Measurements from ENCODE around the gene CMTR1.
"Not testable (repeated sequence)": the region's sequence is repeated elsewhere in the genome, so short reads cannot be mapped to it uniquely, and the experiment has no call there.

Gene CMTR1, protein sequence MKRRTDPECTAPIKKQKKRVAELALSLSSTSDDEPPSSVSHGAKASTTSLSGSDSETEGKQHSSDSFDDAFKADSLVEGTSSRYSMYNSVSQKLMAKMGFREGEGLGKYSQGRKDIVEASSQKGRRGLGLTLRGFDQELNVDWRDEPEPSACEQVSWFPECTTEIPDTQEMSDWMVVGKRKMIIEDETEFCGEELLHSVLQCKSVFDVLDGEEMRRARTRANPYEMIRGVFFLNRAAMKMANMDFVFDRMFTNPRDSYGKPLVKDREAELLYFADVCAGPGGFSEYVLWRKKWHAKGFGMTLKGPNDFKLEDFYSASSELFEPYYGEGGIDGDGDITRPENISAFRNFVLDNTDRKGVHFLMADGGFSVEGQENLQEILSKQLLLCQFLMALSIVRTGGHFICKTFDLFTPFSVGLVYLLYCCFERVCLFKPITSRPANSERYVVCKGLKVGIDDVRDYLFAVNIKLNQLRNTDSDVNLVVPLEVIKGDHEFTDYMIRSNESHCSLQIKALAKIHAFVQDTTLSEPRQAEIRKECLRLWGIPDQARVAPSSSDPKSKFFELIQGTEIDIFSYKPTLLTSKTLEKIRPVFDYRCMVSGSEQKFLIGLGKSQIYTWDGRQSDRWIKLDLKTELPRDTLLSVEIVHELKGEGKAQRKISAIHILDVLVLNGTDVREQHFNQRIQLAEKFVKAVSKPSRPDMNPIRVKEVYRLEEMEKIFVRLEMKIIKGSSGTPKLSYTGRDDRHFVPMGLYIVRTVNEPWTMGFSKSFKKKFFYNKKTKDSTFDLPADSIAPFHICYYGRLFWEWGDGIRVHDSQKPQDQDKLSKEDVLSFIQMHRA

DNA sequence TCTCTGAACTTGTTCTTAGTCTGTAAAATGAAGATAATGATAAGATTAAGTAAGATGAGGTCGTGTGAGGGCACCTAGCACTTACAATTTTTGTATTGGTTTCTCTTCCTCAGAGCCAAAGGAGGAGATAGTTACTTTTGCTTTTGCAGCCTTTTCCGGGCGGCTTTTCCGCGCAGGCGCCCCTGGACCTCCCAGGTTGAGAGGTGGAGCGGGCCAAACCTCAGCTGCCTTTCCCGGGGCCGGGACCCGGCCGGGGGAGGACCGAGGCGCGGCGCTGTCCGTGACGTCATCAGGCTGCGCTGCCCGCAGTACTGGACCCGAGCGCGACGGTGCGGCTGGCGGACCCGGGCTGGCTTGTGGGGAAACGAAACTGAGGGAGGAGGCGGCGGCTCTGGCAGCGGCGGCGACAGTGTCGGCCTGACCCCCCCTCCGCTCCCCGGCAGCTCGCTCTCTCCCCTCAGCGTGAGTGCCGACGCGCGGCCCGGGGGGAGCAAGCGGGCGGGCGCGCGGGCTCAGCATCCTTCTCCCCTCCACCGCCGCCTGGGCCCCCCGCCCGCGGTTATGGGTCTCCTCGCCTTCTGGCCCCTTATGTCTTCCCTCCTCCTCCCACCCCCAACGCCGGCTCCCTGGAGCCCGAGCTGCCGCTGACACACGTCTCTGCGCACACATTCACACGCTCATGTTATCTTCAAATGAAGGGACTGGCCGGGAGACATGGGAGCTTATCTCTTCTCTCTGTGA lies at the start of gene CMTR1:
CMTR1 (plus strand) TSS at position 306 of the 741 bp plus-strand sequence. CDS start 2,409 bp downstream, outside the sequence.
- FAIRE-seq (peak; percentile 97), DNase-seq (ENCODE audit: insufficient read length, low spot score) (peak; percentile 98)

DNA sequence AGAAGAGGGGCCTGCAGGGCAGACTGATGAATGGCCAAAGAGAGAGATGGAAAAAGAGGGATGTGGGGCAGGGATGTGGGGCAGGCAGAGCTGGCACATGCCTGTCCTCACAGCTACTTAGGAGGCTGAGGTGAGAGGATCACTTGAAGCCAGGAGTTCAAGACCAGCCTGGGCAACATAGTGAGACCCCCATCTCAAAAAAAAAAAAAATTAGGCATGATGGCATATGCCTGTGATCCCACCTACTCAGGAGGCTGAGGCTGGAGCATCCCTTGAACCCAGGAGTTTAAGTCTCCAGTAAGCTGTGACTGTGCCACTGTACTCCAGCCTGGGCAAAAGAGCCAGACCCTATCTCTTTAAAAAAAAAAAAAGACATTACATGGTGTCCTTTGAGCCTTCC lies 44.4 kb upstream of the CMTR1 start:
- no peak for DNase-seq (ENCODE audit: insufficient read length, low spot score)
- no peak for FAIRE-seq

DNA sequence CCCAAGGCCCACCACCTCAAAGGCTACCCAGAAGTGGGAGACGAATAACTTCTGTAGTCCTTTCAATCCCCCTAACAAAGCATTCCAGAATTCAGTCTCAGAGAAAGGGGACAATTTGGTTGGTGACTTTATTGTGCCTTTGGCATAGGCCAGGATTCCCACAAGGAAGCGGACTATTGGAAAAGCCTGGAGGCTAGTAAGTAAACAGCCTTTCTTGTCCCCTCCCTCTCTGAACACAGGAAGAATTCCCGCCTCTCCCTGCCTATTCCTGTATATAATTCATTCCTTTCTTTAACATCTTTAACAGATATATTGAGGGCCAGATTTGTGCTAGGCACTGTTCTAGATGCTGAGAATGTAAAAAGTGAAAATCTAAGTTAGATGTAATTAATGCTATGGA lies 43.2 kb upstream of the CMTR1 start:
- DNase-seq (ENCODE audit: insufficient read length, low spot score): no peak
- no peak for FAIRE-seq

DNA sequence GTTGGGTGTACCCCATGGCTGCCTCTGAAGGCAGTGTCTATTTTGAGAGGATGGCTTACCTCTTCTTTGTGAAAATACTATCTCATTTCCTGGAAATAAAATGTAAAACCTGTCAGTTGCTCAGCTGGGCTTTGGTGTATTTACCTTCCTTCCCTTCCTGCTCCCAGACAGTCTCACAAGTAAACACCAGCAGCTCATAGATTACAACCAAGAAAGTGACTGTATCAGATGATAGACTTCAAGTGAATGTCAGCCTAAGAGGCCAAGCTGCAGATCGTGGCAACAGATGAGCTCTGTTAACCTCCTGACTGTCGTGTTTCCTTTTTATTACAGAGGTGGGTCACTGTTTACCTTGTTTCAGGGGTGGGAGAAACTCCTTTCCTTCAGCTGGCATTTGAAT lies 41.9 kb upstream of the CMTR1 start:
- no peak for FAIRE-seq
- no peak for DNase-seq (ENCODE audit: insufficient read length, low spot score)

DNA sequence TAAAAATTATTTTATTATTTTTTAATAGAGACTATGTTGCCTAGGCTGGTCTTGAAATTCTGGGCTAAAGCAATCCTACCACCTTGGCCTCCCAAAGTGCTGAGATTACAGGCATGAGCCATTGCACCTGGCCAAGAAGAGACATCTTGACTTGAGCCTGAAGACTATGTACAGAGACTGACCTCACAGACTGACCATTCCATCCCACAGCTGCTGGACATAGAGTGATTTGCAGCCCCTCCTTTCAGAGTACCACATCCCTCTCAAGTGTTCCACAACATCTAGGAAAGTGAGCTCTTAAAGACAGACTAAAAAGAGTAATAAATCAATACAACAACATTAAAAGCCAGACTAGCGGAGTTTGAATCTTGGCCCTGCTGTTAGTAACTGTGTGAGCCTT lies 40.2 kb upstream of the CMTR1 start:
- FAIRE-seq (no peak), DNase-seq (ENCODE audit: insufficient read length, low spot score) (no peak)

DNA sequence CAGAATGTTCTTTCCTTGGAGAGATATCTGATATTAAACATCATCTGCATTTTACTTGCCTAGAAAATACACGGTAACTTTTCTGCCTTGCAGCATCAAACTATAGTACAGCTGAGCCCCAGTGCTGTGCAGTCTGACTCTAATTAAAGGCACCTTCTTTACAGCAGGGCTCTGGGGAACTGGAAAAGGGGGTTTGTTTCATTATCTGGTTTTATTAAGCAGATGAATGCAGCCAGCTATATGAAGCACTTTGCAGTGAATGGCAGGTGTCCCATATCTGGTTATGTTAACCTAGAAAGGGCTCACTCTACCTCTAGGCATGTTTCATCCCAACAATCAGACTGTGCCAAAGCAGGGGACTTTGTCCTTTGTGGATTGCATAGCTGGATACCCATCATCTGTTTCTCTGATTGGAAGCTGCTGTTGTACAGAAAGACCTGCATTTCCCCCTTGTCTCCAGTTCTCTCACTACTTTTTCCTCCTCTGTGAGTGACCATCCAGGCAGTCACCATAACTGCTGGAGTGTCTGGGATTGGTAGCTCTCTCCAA lies 39.6 kb upstream of the CMTR1 start:
- FAIRE-seq: no peak
- no peak for DNase-seq (ENCODE audit: insufficient read length, low spot score)

DNA sequence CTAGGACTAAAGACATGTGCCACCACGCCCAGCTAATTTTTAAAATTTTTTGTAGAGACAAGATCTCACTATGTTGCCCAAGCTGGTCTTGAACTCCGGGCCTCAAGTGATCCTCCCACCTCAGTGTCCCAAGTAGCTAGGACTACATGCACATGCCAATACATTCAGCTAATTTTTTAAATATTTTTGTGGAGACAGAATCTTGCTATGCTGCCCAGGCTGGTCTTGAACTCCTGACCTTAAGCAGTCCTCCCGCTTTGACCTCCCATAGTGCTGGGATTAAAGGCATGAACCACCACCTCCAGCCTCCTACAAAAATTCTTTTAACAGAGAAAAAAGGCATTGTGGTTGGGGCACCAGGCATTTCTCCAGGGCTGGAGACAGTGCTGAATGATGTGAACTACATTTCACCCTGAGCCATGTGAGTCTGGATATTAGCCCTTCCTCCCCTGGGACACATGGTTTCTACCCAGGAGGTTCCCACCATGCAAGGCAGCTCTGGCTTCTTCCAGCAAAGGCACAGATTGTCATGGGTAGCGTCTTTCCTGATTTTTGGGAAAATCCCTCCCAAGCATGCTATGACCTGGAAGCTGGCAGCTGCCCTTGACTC lies 36.3 kb upstream of the CMTR1 start:
- FAIRE-seq (no peak), DNase-seq (ENCODE audit: insufficient read length, low spot score) (no peak)

DNA sequence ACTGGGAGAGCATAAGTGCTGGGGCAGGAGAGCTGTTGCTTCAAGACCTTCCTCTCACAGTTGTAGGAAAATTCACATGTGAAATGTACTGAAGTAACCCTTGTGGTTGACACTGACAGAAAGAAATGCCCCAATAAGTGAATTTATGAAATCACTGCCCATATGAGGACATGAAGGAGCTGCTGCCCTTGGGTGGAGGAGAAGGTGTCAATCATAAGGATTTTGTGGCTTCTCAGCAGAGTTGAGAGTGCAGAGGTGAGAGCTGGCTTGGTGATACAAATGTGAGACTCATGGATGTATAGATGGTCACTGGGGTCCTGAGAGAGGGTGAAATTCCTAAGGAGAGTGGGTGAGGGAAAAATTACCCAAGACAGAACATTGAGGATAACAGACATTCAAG lies 33.9 kb upstream of the CMTR1 start:
- DNase-seq (ENCODE audit: insufficient read length, low spot score) (no peak), FAIRE-seq (no peak)

DNA sequence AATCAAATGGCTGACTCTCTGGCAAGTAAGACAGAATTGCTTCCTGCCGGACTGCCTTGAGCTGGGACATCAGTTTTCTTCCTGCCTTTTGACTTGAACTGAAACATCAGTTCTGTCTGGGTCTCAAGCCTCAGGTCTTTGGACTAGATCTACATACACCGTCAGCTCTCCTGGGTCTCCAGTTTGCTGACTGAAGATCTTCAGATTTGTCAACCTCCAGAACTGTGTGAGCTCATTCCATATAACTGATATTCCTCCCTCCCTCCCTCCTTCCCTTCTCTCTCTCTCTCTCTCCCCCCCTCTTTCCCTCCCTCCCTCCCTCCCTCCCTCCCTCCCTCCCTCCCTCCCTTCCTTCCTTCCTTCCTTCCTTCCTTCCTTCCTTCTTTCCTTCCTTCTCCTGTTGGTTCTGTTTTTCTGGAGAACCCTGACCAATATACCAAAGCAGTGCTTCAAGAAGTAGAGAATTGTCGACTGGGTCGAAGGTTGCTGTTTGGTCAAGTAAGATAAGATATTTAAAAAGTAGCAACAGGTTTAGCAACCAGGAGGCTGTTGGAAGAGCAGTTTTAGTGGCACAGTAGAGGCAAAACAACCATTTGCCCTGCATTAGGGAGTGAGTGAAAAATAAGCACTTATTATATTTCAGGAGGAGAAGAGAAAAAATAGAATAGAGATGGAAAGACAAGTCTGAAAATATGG lies 33.1 kb upstream of the CMTR1 start:
- FAIRE-seq (no peak), DNase-seq (ENCODE audit: insufficient read length, low spot score) (no peak)

DNA sequence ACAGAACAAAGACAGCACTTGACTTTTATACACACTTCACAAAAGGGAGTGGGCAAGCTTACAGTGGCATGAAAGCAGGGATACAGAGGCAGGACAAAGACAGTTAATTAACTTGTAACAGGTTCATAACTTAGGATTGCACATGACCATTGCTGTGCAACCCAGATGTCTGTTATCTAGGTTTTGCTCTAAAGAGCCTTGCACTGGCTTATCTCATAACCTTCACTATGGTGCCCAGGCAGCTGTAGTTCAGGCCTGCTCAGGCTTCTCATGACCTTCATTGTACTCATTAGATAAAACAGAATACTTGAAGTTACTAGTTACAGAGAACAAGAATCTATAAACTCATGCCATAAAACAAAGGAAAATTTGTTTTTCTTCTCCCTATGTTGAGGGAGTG lies 31.4 kb upstream of the CMTR1 start:
- not testable (repeated sequence) for FAIRE-seq; DNase-seq (ENCODE audit: insufficient read length, low spot score)

DNA sequence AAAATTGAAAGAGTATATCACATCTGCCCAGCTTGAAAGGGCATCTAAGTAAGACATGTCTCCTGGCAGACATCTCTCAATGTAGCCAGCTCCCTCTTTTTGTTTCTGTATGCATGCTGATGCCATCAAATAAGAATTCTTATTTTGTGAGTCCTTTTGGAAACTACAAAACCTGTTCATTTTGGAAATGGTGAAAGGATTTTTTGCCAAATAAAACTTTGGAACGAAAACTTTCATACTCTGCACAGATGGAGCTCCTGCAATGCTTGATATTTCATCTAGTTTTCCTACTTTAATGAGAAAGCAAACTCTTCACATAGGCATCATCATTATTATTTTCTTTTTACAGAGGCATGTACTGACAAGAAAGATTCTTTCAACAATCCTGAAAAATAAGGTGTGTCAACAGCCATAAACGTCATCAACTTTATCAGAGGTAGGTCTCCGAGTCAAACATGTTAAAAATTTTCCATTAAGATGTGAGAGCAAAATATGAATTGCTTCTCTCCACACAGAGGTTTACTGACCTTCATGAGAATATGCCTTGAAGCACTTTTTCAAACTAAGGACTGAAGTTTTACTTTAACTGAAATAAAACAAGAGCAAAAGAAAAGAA lies 26.2 kb upstream of the CMTR1 start:
- no peak for DNase-seq (ENCODE audit: insufficient read length, low spot score)
- no peak for FAIRE-seq

DNA sequence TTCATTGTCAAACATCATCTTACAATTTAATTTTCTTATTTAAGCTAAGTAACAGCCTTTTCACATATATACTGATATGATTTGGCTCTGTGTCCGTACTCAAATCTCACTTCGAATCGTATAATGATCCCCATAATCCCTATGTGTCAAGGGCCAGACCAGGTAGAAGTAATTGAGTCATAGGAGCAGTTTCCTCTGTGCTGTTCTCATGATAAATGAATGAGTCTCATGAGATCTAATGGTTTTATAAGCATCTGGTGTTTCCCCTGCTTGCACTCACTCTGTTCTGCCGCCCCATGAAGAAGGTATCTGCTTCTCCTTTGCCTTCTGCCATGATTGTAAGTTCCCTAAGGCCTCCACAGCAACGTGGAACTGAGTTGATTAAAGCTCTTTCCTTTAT lies 25.1 kb upstream of the CMTR1 start:
- no peak for DNase-seq (ENCODE audit: insufficient read length, low spot score)

DNA sequence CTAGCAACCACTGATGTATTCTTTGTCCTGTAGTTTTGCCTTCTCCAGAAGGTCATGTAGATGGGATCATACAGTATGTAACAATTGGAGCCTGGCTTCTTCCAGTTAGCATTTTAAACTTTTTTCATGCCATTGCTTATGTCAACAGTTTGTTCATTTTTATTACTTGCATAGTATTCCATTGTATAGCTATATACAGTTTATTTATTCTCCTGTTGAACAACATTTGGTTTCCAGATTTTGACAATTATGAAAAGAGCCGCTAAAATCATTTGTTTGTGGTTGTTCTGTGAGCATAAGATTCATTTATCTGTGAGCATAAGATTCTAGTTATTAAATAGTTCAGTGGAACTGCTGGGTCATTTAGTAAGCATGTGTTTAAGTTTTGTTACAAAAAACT lies 23.5 kb upstream of the CMTR1 start:
- no peak for DNase-seq (ENCODE audit: insufficient read length, low spot score)
- FAIRE-seq: no peak

More for the DNA sequence above, 25.1 kb upstream of the CMTR1 start:
- no peak for FAIRE-seq

DNA sequence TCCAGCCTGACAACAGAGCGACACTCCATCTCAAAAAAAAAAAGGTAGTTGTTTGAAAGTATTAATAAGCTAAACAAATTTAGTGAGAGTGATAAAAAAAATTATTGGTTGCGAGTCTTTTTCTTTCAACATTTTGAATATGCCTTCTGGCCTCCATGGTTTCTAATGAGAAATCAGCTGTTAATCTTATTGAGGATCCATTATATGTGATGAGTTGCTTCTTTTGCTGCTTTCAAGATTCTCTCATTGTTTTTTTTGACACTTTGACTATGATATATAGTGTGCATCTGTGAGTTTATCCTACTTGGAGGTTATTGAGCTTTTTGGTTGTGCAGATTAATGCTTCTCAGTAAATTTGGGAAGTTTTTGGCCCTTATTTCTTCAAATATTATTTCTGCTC lies 15.6 kb upstream of the CMTR1 start:
- no peak for FAIRE-seq
- no peak for DNase-seq (ENCODE audit: insufficient read length, low spot score)

DNA sequence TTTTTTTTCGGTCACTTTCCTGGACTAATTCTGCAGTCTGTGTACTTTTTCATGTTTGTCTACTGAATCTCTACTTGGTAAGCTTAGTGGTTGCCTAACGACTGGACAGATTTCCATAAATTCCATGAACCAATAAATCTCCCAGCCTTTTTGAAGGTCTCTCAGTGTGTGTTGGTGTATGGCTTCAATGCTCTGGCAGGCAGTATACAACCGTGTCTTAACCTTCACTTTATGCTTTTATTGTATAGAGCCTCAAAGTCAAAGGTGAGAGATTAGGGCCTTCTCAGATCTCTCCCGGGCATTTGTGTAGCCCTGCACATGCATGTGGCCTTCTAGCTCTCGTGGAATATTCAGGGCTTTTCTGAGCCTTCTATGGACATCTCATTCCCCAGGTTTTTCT lies 14.3 kb upstream of the CMTR1 start:
- FAIRE-seq (no peak), DNase-seq (ENCODE audit: insufficient read length, low spot score) (no peak)

DNA sequence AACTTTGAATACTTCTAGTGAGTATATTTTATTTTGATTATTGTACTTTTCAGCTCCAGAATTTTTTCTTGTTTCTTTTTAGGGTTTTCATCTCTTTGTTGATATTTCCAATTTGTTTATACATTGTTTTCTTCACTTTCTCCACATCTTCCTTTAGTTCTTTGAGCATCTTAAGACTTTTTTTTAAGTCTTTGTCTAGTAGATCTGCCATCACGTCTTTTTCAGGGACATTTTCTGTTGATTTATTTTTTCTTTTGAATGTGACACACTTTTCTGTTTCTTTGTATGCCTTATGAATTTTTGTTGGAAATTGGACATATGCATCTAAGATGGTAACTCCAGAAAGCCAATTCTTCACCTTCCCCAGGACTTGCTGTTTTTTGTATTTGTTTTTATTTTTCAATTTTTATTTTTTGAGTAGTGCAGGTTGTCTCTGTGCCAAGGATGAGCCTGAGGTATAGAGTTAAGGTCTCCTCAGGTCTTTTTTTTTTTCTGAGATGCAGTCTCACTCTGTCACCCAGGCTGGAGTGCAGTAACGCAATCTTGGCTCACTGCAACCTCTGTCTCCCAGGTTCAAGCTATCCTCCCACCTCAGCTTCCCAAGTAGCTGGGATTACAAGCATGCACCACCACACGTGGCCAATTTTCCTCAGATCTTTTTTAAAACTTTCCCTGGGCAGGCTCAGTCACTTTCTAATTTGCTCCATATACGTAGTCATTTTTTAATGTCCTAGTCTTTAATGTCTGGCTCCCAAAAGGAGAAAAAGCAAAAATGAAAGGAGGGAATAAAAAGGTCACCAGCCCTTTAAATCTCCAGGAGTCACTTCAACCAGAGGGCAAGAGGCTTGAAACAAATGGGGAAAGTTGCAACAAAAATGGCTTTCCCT lies 6.7 kb upstream of the CMTR1 start:
- DNase-seq (ENCODE audit: insufficient read length, low spot score) (no peak), FAIRE-seq (no peak)

DNA sequence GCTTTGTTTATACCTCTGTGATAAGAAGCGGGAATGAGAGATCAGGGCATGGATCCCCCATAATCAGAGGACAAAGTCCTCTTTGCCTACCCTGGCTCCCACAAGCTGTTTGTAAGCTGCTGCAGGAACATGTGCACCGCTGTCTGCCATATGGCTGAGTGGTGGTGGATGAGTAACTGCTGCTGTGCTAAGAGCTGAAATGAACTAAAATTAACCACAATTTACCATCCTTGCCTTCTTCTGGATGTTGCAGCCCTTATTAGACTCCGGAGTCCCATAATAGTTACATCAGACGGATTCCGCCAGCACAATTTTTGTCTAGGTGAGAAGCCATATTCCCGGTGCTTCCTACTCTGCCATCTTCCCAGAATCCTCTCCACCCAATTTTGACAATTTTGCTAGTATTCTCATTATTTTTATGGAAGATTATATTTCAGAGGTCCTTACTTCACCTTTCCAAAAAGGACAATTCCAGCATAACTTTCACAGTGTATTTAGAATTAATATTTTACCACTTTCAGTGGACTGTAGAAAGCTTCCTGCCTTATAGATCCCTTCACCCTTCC lies 6.0 kb upstream of the CMTR1 start:
- FAIRE-seq (no peak), DNase-seq (ENCODE audit: insufficient read length, low spot score) (no peak)

DNA sequence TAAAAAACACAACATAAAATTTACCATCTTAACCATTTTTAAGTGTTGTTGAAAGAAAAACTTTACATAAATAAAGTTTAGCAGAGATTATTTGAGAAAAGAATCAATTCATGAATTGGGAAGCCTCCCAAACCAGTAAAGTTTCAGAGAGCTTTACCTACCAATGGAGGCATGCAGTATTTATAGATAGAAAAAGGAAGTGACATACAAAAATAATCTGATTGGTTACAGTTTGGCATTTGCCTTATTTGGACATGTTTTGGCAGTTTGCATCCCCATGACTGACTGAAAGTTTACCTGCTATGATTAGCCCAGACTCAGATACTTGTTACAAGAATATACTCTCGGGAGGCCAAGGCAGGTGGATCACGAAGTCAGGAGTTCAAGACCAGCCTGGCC lies 3.7 kb upstream of the CMTR1 start:
- no peak for DNase-seq (ENCODE audit: insufficient read length, low spot score)
- no peak for FAIRE-seq

Data from HTR-8/SVneo (cell line).